OCI-M1 (cell line): ENCODE measurements around the gene NFKBIE.
A peak's percentile ranks its signal among the peaks of the same experiment; 100 is the strongest.

ENCODE experiments used
- DNase-seq: peaks from one replicate; lab custom pipeline; 2025; lab: John Stamatoyannopoulos, UW

The NFKBIE gene

GRCh38 chr6:44272529-44272928 is 7.2 kb upstream of the NFKBIE start:
- no peak for DNase-seq

- no peak for DNase-seq
These were observed 6.6 kb upstream of the NFKBIE start for GRCh38 chr6:44271914-44272313.

- DNase-seq: no peak
These were observed 6.0 kb upstream of the NFKBIE start for GRCh38 chr6:44271406-44271723.

- no peak for DNase-seq
These were observed 5.4 kb upstream of the NFKBIE start for GRCh38 chr6:44270526-44271405.

GRCh38 chr6:44269921-44270525 is 4.7 kb upstream of the NFKBIE start, which contains the start of gene TMEM151B:
Gene TMEM151B, plus strand, starts transcription at chr6:44270450. Its CDS starts 293 bp downstream, at chr6:44270743.
- no peak for DNase-seq

- DNase-seq: no peak
These were observed 4.0 kb upstream of the NFKBIE start for GRCh38 chr6:44269178-44269920.

- DNase-seq: peak; percentile 78
These were observed 2.8 kb upstream of the NFKBIE start for GRCh38 chr6:44268095-44268628.

- no peak for DNase-seq
These were observed 1.9 kb upstream of the NFKBIE start for GRCh38 chr6:44267252-44267651.

- no peak for DNase-seq
These were observed 996 bp upstream of the NFKBIE start for GRCh38 chr6:44266347-44266746.

GRCh38 chr6:44265722-44266233 is 427 bp upstream of the NFKBIE start:
- DNase-seq: no peak

- DNase-seq: peak; percentile 90
These were observed 971 bp downstream of the NFKBIE start for GRCh38 chr6:44264154-44265006.

- peak; percentile 62 for DNase-seq
These were observed 1.8 kb downstream of the NFKBIE start for GRCh38 chr6:44263354-44264100.

GRCh38 chr6:44262467-44263353 is 2.6 kb downstream of the NFKBIE start:
- no peak for DNase-seq

- DNase-seq: no peak
These were observed 3.8 kb downstream of the NFKBIE start for GRCh38 chr6:44261581-44261980.

- no peak for DNase-seq
These were observed 4.7 kb downstream of the NFKBIE start for GRCh38 chr6:44260451-44261297.

GRCh38 chr6:44260011-44260410 is 5.3 kb downstream of the NFKBIE start:
- no peak for DNase-seq

- no peak for DNase-seq
These were observed 6.4 kb downstream of the NFKBIE start for GRCh38 chr6:44258921-44259320.

GRCh38 chr6:44258325-44258863 is 7.0 kb downstream of the NFKBIE start:
- DNase-seq: no peak
